ENCODE data around the gene FLNB. TPM values are rescaled to one million over a fixed set of nuclear protein-coding genes. Genes with fewer than 3 reads are reported as not detected.

The FLNB gene
- total RNA-seq, 2 donors from 2014 or later, result 246 to 362 TPM

DNA sequence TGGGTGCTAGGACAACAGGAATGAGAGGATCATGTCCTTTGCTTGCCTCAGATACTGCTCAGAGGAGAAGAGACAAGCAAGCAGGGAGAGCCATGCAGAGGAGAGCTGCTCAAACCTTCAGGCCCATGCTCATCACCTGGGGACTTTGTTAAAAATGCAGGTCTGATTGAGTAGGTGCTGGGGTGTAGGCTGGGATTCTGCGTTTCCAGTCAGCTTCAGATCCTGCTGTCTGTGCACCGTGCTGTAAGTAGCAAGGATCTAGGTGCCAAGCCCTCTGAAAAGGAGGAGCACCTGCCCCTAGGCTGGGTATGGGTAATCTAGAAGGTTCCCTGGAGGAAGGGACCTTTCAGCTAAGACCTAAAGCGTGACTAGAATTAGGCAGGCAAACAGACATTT is 7.3 kb downstream of the FLNB start:
- TF ChIP-seq, protein P1, sequence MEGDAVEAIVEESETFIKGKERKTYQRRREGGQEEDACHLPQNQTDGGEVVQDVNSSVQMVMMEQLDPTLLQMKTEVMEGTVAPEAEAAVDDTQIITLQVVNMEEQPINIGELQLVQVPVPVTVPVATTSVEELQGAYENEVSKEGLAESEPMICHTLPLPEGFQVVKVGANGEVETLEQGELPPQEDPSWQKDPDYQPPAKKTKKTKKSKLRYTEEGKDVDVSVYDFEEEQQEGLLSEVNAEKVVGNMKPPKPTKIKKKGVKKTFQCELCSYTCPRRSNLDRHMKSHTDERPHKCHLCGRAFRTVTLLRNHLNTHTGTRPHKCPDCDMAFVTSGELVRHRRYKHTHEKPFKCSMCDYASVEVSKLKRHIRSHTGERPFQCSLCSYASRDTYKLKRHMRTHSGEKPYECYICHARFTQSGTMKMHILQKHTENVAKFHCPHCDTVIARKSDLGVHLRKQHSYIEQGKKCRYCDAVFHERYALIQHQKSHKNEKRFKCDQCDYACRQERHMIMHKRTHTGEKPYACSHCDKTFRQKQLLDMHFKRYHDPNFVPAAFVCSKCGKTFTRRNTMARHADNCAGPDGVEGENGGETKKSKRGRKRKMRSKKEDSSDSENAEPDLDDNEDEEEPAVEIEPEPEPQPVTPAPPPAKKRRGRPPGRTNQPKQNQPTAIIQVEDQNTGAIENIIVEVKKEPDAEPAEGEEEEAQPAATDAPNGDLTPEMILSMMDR (IDR thresholded peaks at IDR 0.05), result no peak
- no peaks in the 10 kb centered on the region for H3K9me3 ChIP-seq
- intact Hi-C loops (cut with DNase I), result loop anchor here (10.0 kb wide), 1 partner anchor 99 kb away; no protein-coding TSS in a partner anchor
- H3K4me1 ChIP-seq, result peaks cover 39% of the 10 kb centered on the region
- peak overlapping the region in 1 of 2 donors; percentile 73 for H3K9ac ChIP-seq (ENCODE audit: low read depth in 2 of 2, low read length in 2 of 2)
- no peaks in the 10 kb centered on the region for H3K36me3 ChIP-seq
- no peaks in the 10 kb centered on the region for H3K27me3 ChIP-seq
- no peak overlapping the region for H3K4me3 ChIP-seq
- H3K27ac ChIP-seq, result peak overlapping the region; percentile 4
- DNase-seq, result no peak

DNA sequence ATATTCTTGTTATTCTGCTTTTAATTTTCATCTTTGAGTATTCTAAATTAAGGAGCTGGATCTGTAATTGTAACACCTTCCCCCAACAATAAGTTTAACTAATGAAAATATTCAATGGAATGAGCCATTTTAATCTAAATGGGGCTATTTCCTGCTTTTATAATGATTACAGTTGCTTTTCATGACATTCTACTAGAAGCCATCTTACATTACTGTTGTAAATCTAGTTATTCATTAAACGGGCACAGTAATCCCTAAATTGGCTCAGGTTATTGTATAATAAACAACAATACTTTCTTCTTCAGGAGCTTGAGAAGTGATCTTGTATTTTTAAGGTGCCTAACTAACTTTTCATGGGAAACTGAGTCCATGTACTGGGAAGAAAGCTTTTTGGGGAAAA is 8.5 kb downstream of the FLNB start:
- TF ChIP-seq, protein P1 (IDR thresholded peaks at IDR 0.05), result no peak
- no peaks in the 10 kb centered on the region for H3K9me3 ChIP-seq
- H3K9ac ChIP-seq (ENCODE audit: low read depth in 2 of 2, low read length in 2 of 2), result no peak overlapping the region
- peaks cover 41% of the 10 kb centered on the region for H3K4me1 ChIP-seq
- peak overlapping the region; percentile 4 for H3K27ac ChIP-seq
- no peak for DNase-seq
- intact Hi-C loops (cut with DNase I), result loop anchor here (10.0 kb wide), 1 partner anchor 98 kb away; no protein-coding TSS in a partner anchor
- H3K36me3 ChIP-seq, result no peaks in the 10 kb centered on the region
- no peaks in the 10 kb centered on the region for H3K27me3 ChIP-seq
- no peak overlapping the region for H3K4me3 ChIP-seq

DNA sequence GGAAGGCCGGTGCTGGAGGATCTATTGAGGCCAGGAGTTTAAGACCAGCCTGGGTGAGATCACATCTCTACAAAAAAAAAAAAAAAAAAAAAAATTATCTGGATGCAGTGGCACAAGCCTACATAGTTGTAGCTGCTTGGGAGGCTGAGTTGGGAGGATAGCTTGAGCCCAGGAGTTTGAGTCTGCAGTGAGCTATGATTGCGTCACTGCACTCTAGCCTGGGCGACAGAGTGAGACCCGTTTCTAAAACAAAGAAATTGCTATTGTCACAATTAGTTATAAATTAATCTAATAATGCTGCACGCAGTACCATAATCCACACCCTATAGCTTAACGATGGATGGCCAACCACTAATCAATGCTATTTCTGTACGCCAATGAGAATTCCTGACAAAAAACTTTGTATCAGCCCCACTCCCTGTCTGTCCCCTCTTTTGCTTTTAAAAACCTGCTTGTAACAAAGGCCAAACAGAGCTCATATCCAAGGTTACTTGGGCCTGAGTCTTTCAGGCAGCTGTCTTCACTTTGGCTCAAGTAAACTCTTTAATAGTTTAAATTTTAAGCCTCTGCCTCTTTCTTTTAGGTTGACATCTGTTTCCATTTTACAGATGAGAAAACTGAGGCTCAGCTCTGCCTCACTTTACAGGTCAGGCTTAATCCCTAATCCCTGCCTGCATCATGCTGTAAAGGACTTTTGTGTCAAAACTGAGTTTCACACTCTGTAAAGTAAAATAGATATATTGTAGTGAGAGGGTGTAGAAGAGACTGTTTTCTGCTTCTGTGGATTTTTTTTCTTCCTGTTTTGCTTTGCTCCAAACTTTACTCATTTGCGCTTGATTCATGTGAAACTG is 10.9 kb downstream of the FLNB start:
- TF ChIP-seq, protein P1 (IDR thresholded peaks at IDR 0.05), result no peak
- peaks cover 38% of the 10 kb centered on the region for H3K4me1 ChIP-seq
- peak overlapping the region; percentile 67 for H3K27ac ChIP-seq
- H3K27me3 ChIP-seq, result no peaks in the 10 kb centered on the region
- peak overlapping the region in 1 of 2 donors; percentile 67 for H3K9ac ChIP-seq (ENCODE audit: low read depth in 2 of 2, low read length in 2 of 2)
- H3K36me3 ChIP-seq, result no peaks in the 10 kb centered on the region
- no peak for DNase-seq
- no peaks in the 10 kb centered on the region for H3K9me3 ChIP-seq
- intact Hi-C loops (cut with DNase I), result loop anchor here (10.0 kb wide), 1 partner anchor 96 kb away; no protein-coding TSS in a partner anchor
- no peak overlapping the region for H3K4me3 ChIP-seq

DNA sequence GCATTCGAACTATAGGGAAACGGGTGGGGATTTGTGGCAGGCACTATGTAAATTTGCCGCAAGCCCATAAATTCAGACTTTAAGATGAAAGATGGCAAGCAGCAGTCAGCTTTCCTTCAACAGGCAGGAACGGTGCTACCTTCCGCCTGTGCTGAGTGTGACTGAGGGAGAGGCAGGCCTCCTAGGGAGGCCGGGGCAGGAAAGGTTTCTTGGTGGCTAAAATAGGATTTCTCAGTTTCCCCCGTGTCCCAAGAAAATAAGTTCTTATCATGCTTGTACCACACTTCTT is 12.5 kb downstream of the FLNB start:
- Histone ChIP-seq H3K27me3 (no peaks in the 10 kb centered on the region), H3K36me3 (no peaks in the 10 kb centered on the region), H3K4me1 (peaks cover 33% of the 10 kb centered on the region), H3K9me3 (no peaks in the 10 kb centered on the region), H3K27ac (peak overlapping the region; percentile 67), H3K4me3 (no peak overlapping the region), H3K9ac (ENCODE audit: low read depth in 2 of 2, low read length in 2 of 2) (peak overlapping the region in 1 of 2 donors; percentile 67)
- DNase-seq, result peak; percentile 56
- intact Hi-C loops (cut with DNase I), result no loop called here
- TF ChIP-seq, protein P1 (IDR thresholded peaks at IDR 0.05), result no peak

DNA sequence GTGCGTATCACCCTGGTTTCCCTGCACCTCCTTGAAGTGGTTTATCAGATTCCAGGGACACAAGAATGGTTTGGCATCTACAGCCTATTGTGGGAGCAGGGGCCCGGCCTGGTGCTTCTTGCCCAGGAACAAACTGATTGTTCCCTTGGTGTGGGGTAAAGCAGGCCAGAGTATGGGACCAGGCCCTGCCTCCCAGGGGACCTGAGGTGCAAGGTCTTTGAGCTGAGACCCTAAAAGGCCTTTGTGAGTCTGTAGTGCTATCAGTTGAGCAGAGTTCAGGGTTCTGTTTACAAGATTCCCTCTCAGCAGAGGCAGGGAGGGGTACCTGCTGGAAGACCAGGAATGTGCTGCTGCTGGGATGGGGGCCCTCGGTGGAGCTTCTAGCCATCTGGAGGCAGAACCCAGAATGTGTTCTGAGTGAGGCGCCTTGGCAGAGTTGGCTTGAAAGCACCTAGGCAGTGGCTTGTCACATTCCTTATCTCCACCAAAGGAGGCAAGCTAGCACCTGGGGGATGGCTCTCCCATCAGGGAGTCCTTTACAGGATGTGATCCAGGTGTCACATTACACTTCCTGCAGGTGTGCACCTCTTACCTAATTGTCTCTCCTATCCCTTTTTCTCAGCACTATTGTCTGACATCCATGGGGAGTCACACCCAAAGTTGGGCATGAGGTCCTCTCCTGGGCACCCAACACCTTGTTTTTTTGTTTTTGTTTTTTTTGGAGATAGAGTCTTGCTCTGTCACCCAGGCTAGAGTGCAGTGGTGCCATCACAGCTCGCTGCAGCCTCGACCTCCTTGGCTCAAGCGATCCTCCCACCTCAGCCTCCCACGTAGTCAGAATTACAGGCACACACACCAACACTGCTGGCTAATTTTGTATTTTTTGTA is 13.1 kb downstream of the FLNB start:
- Histone ChIP-seq H3K9me3 (no peaks in the 10 kb centered on the region), H3K4me3 (no peak overlapping the region), H3K27me3 (no peaks in the 10 kb centered on the region), H3K27ac (peak overlapping the region; percentile 67), H3K9ac (ENCODE audit: low read depth in 2 of 2, low read length in 2 of 2) (peak overlapping the region in 1 of 2 donors; percentile 67), H3K36me3 (no peaks in the 10 kb centered on the region), H3K4me1 (peaks cover 28% of the 10 kb centered on the region)
- TF ChIP-seq, protein P1 (IDR thresholded peaks at IDR 0.05), result no peak
- intact Hi-C loops (cut with DNase I), result no loop called here
- peak; percentile 55 for DNase-seq
